ENCODE results near the gene PWWP2B. TPM values are rescaled to one million over a fixed set of nuclear protein-coding genes. Genes with fewer than 3 reads are reported as not detected.
A peak's percentile ranks its signal among the peaks of the same experiment; 100 is the strongest.

The PWWP2B gene
- total RNA-seq, 1 donor from 2014 or later: 24.2 TPM

DNA sequence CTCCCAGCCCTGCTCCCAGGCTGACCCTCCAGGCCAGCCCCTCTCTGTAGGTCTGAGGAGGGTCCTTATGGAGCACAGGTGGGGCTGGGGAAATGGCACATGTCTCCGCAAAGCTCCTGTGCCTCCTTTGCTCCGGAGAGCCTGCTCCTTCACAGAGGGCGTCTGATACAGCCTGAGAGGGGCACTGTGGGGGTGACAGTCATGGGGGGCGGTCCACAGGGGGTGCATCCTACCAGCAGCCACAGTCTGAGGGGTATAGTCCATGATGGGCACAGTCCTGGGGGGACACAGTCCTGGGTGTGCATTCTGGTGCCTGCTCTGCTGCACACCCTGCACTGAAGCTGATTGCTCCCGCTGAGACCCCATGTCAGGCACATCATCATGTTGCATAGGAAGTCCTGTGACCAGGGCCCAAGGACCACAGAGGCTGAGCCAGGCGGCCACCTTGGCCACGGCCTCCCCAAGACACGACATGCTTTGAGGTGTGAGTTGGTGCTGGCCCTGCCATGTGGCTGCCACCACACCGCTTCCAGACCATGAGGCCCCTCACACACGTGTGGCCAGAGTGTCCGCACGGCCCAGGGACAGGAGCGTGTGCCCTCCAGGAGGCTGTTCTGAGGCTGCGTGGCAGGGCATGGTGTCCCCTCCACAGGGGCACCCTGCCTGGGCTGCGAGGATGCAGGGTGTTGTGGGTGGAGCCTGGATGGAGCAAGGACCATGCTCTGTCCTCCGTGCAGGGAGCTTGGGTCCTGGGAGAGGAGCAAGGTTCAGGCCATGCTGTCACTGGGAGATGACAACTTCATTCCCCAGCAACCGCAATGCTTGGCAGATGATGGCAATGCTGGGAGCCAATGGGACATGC is 59.2 kb downstream of the PWWP2B start:
- TF ChIP-seq, protein P1, sequence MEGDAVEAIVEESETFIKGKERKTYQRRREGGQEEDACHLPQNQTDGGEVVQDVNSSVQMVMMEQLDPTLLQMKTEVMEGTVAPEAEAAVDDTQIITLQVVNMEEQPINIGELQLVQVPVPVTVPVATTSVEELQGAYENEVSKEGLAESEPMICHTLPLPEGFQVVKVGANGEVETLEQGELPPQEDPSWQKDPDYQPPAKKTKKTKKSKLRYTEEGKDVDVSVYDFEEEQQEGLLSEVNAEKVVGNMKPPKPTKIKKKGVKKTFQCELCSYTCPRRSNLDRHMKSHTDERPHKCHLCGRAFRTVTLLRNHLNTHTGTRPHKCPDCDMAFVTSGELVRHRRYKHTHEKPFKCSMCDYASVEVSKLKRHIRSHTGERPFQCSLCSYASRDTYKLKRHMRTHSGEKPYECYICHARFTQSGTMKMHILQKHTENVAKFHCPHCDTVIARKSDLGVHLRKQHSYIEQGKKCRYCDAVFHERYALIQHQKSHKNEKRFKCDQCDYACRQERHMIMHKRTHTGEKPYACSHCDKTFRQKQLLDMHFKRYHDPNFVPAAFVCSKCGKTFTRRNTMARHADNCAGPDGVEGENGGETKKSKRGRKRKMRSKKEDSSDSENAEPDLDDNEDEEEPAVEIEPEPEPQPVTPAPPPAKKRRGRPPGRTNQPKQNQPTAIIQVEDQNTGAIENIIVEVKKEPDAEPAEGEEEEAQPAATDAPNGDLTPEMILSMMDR (IDR thresholded peaks at IDR 0.05; ENCODE audit: unreplicated experiment): no peak
- H3K27ac Mint-ChIP-seq: no peak overlapping the region
- H3K9me3 Mint-ChIP-seq: no peaks in the 10 kb centered on the region
- no peak for DNase-seq (ENCODE audit: low spot score in 2 of 2, unreplicated experiment in 2 of 2)
- H3K4me3 Mint-ChIP-seq: no peak overlapping the region
- H3K27me3 Mint-ChIP-seq (ENCODE audit: low read depth): peaks cover 7% of the 10 kb centered on the region
- no peaks in the 10 kb centered on the region for H3K36me3 Mint-ChIP-seq
- H3K4me1 Mint-ChIP-seq: peaks cover 15% of the 10 kb centered on the region

DNA sequence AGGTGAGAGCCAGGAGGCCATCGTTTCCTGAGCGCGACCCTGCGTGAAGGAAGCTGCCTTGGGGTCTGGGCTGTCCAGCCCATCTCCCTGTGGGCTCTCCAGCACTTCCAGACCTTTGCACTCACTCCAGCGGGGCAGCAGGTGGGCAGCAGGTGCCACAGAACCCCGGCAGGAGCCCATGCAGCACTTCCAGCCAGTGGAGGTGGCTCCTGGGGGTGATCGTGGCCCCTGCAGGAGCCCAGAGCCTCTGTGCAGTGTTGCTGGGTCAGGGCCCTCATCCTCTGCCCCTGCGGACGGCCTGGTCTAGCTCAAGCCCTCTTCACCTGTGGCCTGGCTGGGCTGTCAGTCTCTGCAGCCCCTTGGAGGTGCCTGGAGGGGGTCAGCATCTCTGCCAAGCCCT is 59.9 kb downstream of the PWWP2B start:
- Mint-ChIP-seq H3K4me3 (no peak overlapping the region), H3K36me3 (no peaks in the 10 kb centered on the region), H3K27me3 (ENCODE audit: low read depth) (peaks cover 7% of the 10 kb centered on the region), H3K9me3 (no peaks in the 10 kb centered on the region), H3K4me1 (peaks cover 8% of the 10 kb centered on the region), H3K27ac (no peak overlapping the region)
- no peak for DNase-seq (ENCODE audit: low spot score in 2 of 2, unreplicated experiment in 2 of 2)
- TF ChIP-seq, protein P1 (IDR thresholded peaks at IDR 0.05; ENCODE audit: unreplicated experiment): no peak

DNA sequence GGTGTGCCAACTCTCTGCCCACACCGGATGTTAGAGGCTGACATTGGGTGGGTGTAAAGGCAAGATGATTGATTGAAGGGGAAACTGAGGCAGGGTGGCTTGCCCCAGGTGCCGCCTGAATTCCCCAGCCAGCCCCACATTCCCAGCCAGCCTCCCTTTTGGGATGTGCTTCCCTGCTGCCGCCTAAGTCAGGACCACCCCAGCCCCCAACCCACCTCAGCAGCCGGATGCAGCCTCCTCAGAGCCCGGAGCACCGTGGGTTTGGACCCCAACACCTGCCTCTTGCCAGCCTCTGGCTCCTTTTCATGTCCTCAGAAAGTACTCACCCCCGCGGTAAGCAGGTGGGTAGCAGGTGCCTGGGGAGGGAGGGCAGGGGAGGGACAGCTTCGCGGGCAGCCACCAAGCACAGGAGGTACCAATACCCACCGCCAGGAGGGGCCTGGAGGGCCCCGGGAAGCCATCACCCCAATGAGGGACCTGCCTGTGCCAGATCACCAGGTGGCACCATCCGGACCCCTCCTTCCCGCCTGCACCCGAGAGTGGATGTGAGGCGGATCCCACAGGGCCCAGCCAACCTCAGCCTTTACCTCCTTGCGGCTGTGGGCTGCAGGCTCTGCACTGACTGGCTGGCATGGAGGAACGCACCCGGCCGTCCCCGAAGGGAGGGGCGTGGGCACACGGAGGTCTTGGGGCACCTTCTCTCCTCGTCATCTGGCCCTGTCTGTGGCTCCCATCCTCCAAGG is 60.5 kb downstream of the PWWP2B start:
- Mint-ChIP-seq H3K36me3 (no peaks in the 10 kb centered on the region), H3K4me1 (peaks cover 8% of the 10 kb centered on the region), H3K4me3 (no peak overlapping the region), H3K27me3 (ENCODE audit: low read depth) (peaks cover 7% of the 10 kb centered on the region), H3K9me3 (no peaks in the 10 kb centered on the region), H3K27ac (no peak overlapping the region)
- TF ChIP-seq, protein P1 (IDR thresholded peaks at IDR 0.05; ENCODE audit: unreplicated experiment): no peak
- DNase-seq (ENCODE audit: low spot score in 2 of 2, unreplicated experiment in 2 of 2): no peak

DNA sequence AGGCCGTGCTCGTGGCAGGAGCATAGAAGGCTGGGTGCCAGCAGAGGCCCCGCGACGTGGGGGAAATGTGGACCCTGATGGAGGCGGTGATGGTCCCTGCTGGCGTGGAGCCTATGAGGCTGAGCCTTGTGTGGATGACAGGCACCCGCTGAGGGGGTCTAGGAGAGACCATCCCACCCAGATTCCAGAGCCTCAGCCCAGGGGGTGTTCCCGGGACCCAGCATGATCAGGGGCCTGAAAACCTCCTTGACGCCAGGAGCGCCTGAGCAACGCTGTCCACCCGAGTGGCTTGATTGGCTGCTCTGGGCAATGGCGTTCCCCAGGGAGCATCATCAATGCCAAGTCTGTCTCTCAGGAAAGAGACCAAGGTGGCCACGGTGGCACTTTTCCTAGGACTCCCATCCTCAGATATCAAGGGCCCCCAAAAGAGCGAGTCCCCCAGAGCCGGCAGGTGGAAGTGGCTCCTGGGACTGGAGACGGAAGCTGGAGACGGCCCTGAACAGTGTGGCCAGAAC is 61.1 kb downstream of the PWWP2B start:
- H3K27ac Mint-ChIP-seq: no peak overlapping the region
- H3K4me1 Mint-ChIP-seq: peaks cover 3% of the 10 kb centered on the region
- H3K9me3 Mint-ChIP-seq: no peaks in the 10 kb centered on the region
- H3K4me3 Mint-ChIP-seq: no peak overlapping the region
- TF ChIP-seq, protein P1 (IDR thresholded peaks at IDR 0.05; ENCODE audit: unreplicated experiment): no peak
- H3K36me3 Mint-ChIP-seq: no peaks in the 10 kb centered on the region
- DNase-seq (ENCODE audit: low spot score in 2 of 2, unreplicated experiment in 2 of 2): no peak
- H3K27me3 Mint-ChIP-seq (ENCODE audit: low read depth): peaks cover 7% of the 10 kb centered on the region

DNA sequence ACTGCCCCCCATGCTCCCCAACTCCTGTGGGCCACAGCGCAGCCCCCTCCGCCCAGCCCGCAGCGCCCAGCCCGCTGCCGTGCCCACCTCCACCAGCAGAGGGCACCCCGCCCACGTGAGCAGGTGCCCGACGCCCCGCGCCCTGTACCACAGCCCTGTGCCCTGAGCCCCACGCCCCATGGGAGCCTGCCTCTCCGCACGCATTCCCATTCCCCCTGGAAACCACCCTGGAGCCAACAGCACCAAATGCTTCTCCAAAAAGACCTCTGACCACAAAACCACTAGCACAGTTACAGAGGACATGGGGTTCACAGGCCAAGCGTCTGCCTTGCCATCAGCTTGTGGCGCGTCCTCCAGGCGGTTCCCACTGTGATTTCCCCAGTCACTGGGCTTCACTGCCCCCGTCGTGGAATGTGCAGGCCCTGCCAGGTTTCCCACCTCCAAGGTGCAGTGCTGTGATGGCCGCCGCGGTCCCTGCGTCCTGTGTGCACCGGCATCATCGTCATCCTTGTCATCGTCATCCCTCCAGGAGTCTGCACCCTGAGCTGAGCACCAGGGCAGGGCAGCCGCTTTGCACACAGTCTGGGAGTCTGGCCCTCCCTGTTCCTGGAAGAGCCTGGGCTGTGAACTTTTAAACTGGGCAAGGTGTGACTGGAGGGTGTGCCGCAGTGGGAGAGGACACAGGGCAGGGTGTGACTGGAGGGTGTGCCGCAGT is 61.7 kb downstream of the PWWP2B start:
- H3K27ac Mint-ChIP-seq: peak overlapping the region; percentile 35
- no peak overlapping the region for H3K4me3 Mint-ChIP-seq
- peak; percentile 60 to 86 for DNase-seq (ENCODE audit: low spot score in 2 of 2, unreplicated experiment in 2 of 2)
- TF ChIP-seq, protein P1 (IDR thresholded peaks at IDR 0.05; ENCODE audit: unreplicated experiment): peak; percentile 97
- peaks cover 2% of the 10 kb centered on the region for H3K4me1 Mint-ChIP-seq
- peaks cover 7% of the 10 kb centered on the region for H3K27me3 Mint-ChIP-seq (ENCODE audit: low read depth)
- H3K9me3 Mint-ChIP-seq: no peaks in the 10 kb centered on the region
- H3K36me3 Mint-ChIP-seq: no peaks in the 10 kb centered on the region
